Mucosa of rectum (tissue), 2 donors: ENCODE results near the gene SIGLEC5.

Experiments used
- H3K27ac ChIP-seq, 2 donors: one replicate each; pipeline ENCODE4 v1.7.0; 2013; ENCODE audit warnings: inconsistent platforms in 2 of 2, low read depth in 2 of 2, low read length in 2 of 2
- H3K27me3 ChIP-seq, 2 donors: one replicate each; pipeline ENCODE4 v1.7.0; 2013; ENCODE audit warnings: low read length in 2 of 2; ENCODE audit not compliant: control insufficient read depth in 2 of 2, insufficient read depth in 2 of 2
- H3K36me3 ChIP-seq, 2 donors: one replicate each; pipeline ENCODE4 v1.7.0; 2013; ENCODE audit warnings: low read length in 2 of 2; ENCODE audit not compliant: control insufficient read depth in 2 of 2, insufficient read depth in 2 of 2
- H3K4me1 ChIP-seq, 2 donors: one replicate each; pipeline ENCODE4 v1.7.0; 2013; ENCODE audit warnings: low read length in 2 of 2, mild to moderate bottlenecking in 1 of 2; ENCODE audit not compliant: control insufficient read depth in 2 of 2, insufficient read depth in 2 of 2
- H3K4me3 ChIP-seq, 2 donors: one replicate each; pipeline ENCODE4 v1.7.0; 2013; ENCODE audit warnings: low read length in 2 of 2
- H3K9ac ChIP-seq, 2 donors: one replicate each; pipeline ENCODE4 v1.7.0; 2013; ENCODE audit warnings: low read length in 2 of 2, low read depth in 1 of 2, mild to moderate bottlenecking in 1 of 2
- H3K9me3 ChIP-seq, 2 donors: one replicate each; pipeline ENCODE4 v1.7.0; 2013; ENCODE audit warnings: low read length in 2 of 2; ENCODE audit not compliant: control insufficient read depth in 2 of 2
- donor health status: healthy.
- donor health status: Normal muscosa, but diverticular disease.

Gene SIGLEC5

DNA sequence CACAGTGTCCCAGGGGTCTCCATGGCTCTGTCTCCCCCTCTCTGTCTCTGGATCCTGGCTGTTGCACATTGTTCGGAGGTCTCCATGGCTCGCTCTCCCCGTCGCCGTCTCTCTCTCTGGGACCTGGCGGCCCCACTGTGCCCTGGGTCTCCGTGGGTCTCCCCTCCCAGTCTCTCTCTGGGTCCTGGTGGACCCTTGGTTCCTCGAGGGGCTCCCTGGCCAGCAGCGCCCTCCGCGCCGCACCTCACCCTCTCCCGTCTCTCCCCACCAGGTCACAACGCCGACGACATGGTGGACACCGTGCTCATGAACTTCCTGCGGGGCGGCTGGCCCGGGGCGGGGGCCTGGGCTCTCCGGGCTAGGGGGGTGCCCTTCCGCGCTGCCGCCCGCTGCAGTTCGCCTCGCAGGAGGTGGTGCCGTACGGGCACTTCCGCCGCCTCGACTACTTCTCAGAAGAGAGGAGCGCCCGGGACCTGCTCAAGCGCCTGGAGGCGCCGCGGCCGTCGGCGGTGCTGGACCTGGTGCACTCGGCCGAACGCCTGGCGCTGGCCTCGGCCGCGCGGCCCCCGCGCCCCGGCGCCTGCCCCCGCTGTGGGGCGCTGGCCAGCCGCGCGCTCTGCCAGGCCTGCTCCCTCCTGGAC lies 29.1 kb downstream of the SIGLEC5 start:
- Histone ChIP-seq H3K9ac (no peak overlapping the region), H3K27me3 (no peaks in the 10 kb centered on the region), H3K36me3 (no peaks in the 10 kb centered on the region), H3K9me3 (no peaks in the 10 kb centered on the region), H3K4me1 (no peaks in the 10 kb centered on the region), H3K4me3 (no peak overlapping the region), H3K27ac (no peak overlapping the region)

DNA sequence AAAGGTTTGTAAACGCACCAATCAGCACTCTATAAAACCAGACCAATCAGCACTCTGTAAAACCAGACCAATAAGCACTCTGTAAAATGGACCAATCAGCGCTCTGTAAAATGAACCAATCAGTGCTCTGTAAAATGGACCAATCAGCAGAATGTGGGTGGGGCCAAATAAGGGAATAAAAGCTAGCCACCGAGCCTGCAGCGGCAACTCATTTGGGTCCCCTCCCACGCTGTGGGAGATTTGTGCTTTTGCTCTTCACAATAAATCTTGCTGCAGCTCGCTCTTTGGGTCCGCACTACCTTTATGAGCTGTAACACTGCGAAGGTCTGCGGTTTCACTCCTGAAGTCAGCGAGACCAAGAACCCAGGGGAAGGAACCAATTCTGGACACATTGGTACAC lies 31.1 kb downstream of the SIGLEC5 start:
- peaks cover 5 to 6% of the 10 kb centered on the region in 2 donors for H3K4me1 ChIP-seq
- H3K9ac ChIP-seq, result no peak overlapping the region
- H3K27me3 ChIP-seq, result no peaks in the 10 kb centered on the region
- H3K4me3 ChIP-seq, result no peak overlapping the region
- H3K27ac ChIP-seq, result no peak overlapping the region
- H3K9me3 ChIP-seq, result no peaks in the 10 kb centered on the region
- no peaks in the 10 kb centered on the region for H3K36me3 ChIP-seq

DNA sequence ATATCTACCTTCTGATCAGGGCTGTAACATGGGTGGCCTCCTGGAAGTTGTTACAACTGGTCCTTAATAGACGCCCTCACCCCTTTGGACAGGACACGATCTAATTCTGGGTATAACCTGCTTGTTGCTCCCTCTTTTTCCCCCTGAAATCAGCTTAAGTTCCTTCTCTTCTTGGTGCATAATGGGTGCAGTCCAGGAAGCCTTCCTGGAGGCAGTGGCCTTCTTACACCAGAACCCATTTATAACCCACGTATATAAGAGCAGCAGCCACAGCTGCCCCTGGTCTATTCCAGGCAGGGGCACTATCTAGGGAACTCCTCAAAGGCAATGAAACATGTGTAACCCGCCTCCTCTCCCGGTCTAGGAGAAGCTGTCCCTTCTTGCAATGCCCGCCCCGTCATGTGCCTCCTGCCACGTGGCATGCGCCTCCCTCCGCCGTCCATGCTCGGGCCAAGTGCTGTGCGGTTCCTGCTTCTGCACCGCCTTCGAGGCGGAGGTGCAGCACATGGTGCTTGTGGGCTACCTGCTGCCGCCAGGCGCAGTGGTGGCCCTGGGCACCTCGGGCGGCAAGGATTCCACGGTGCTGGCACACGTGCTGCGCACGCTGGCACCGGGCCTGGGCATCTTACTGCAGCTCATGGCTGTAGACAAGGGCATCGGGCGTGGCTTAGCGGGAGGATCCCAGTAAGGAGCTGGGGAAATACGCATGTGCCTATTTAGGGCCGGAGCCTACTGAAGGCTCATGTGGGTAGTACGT lies 31.9 kb downstream of the SIGLEC5 start:
- Histone ChIP-seq H3K9ac (no peak overlapping the region), H3K4me3 (no peak overlapping the region), H3K27ac (no peak overlapping the region), H3K4me1 (peaks cover 12 to 13% of the 10 kb centered on the region in 2 donors), H3K27me3 (no peaks in the 10 kb centered on the region), H3K36me3 (no peaks in the 10 kb centered on the region), H3K9me3 (no peaks in the 10 kb centered on the region)

DNA sequence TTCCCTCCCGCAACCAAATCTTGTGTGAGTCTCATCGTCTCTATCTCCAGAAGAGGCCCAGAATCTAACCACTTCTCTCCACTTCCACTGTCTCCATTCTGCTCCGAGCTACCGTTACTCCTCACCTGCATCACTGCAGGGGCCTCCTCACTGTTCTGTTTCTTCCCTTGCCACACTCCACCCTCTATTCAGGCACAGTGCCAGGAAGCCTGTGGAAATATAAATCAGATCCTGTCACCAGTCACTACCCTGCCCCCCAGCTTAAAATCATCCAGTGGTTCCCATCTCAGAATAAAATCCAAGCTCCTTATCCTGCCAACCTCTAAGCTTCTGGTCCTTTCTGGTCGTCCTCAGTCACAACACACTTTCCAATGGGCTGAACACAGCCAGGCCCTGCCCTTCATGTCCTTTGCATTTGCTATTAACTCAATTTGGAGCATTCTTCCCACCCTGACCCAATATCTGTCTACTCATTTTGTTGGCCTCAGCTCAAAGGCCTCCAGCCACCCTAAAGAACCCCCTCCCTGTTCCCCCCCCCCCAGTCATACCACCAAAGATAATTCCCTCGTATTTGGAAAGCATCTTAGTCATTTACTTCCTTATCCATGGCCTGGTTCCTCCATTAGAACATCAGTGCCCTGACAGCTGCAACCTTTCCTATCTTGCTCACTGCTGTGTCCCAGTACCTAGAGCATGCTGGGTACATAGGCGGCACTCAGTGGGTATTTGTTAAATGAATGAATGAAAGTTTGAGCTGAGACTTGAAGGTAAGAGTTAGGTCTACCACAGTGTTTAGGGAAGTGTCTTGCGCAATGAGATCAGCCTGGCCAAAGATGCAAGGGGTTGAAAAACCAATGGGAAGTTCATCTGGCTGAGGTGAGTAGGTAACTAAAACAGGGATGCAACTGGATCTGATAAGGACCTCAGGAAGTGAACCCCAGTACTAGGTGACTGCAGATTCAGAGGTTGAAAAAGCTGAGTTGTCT lies 34.7 kb downstream of the SIGLEC5 start:
- Histone ChIP-seq H3K9me3 (no peaks in the 10 kb centered on the region), H3K9ac (no peak overlapping the region), H3K27me3 (no peaks in the 10 kb centered on the region), H3K4me3 (peak overlapping the region; percentile 77 to 90), H3K36me3 (no peaks in the 10 kb centered on the region), H3K27ac (no peak overlapping the region), H3K4me1 (peaks cover 16 to 18% of the 10 kb centered on the region in 2 donors)

DNA sequence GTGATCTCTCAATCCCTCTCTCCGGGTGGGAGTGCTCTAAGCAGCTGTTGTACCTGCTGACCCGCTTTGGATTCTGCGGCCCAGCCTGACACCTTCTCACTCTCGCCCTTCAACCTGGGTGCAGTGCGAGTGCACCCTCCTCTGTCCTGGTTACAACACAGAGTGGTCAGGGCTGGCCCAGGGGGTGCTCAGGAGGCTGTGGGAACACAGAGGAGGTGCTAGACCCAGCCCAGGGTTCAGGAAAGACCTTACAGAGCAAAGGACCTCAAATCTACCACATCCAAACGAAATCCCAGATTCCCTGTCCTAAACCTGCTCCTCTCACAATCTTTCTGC lies 35.5 kb downstream of the SIGLEC5 start:
- H3K4me1 ChIP-seq, result peaks cover 16 to 18% of the 10 kb centered on the region in 2 donors
- H3K27me3 ChIP-seq, result no peaks in the 10 kb centered on the region
- no peaks in the 10 kb centered on the region for H3K36me3 ChIP-seq
- H3K27ac ChIP-seq, result no peak overlapping the region
- H3K4me3 ChIP-seq, result peak overlapping the region; percentile 77 to 90
- no peaks in the 10 kb centered on the region for H3K9me3 ChIP-seq
- H3K9ac ChIP-seq, result peak overlapping the region; percentile 58 to 66

DNA sequence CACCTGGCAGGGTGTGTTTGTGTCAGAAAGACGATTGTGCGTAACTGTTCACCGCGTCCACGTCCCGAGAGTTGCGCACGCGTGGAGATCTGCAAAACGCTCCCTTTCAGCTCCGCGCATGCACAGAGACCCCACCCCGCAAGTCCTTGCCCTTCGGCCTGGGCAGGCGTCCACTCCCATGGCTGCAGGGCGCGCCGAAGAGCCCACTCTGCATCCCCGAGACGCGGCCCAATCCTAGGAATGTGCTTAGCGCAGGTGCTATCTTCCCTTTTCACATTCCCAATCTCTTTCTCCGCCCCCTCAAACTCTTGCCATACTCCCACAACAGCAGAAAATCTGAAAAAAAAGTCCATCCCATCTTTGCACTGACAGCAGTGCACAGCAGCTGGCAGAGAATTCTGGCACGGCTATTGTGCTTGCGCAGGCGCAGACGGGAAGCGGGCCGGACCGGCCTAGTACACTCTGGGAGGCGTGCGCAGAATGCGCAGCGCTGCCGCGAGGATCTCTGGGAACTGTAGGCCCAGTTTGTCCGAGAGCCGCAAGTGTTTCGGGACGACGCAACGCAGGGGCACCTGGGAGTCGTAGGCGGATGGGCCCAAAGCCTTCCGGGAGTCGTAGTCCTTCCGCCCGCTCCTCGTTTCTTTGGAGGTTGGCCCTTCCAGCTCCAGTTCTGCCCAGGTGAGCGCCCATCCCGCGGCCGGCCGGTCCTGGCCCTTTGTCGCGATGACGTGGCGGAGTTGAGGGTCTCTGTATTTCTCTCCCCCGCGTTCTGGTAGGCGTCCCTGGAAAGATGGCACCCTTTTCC lies 36.0 kb downstream of the SIGLEC5 start:
- no peaks in the 10 kb centered on the region for H3K27me3 ChIP-seq
- H3K4me3 ChIP-seq, result peak overlapping the region; percentile 77 to 90
- H3K4me1 ChIP-seq, result peaks cover 16 to 18% of the 10 kb centered on the region in 2 donors
- H3K9me3 ChIP-seq, result no peaks in the 10 kb centered on the region
- no peaks in the 10 kb centered on the region for H3K36me3 ChIP-seq
- peak overlapping the region in 1 of 2 donors; percentile 58 for H3K27ac ChIP-seq
- peak overlapping the region; percentile 70 for H3K9ac ChIP-seq

DNA sequence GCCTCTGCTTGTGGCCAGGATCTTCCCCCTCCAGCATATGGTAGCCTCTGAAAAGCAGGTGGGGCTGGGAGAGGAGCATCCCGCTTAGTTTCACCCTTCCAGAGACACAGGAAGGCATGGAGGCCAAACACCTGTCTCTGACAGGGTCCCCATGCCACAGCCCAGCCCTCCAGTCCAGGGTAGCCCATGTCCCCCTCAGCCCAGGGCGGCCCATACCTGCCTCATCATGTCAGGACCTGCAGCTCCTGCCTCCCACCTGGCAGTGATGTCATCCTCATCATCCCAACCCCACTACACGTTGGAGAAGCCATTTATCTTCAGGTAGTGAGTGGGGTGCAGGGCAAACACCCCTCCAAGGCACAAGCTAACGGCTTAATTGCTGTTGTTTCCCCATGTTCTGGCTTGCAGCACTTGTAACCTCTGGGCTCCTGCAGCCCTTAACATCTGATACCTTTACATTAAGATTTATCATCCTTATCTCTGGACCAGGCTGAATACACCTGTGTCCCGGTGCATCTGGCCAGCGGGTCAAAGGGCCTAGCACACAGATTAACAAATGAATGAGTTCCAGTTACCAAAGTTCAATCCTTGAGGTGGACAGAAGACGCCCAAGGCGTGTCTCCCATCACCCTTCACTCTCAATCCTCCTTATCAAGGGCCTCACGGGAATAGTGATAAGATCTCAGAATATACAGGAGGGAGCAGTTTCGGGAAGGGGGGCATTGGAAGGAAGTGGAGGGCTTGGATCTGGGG lies 36.9 kb downstream of the SIGLEC5 start:
- Histone ChIP-seq H3K4me3 (peak overlapping the region; percentile 77 to 90), H3K4me1 (peaks cover 16 to 18% of the 10 kb centered on the region in 2 donors), H3K9ac (peak overlapping the region; percentile 70), H3K27ac (peak overlapping the region in 1 of 2 donors; percentile 58), H3K36me3 (no peaks in the 10 kb centered on the region), H3K27me3 (no peaks in the 10 kb centered on the region), H3K9me3 (no peaks in the 10 kb centered on the region)

DNA sequence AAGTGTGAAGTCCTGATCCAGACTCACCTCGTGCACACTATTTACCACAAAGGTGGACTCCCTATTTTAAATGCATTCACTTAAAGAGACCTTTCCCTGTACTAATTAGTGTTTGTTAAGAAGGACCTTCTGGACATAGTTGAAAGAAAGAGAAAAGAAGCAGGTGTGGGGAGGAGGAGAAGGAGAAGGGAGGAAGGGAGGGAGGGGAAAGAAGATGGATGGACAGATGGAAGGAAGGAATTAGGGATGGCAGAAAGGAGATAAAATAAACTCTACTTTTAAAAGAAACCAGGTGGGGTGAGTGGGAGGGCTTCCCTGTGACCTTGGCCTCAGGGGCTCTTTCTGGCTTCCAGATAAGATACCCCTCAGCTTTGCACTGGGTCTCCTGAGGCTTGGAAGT lies 37.7 kb downstream of the SIGLEC5 start:
- Histone ChIP-seq H3K9me3 (peaks cover 0 to 4% of the 10 kb centered on the region in 2 donors), H3K36me3 (peaks cover under 1 to 3% of the 10 kb centered on the region in 2 donors), H3K27ac (no peak overlapping the region), H3K9ac (no peak overlapping the region), H3K4me1 (peaks cover 16 to 18% of the 10 kb centered on the region in 2 donors), H3K27me3 (no peaks in the 10 kb centered on the region), H3K4me3 (no peak overlapping the region)

DNA sequence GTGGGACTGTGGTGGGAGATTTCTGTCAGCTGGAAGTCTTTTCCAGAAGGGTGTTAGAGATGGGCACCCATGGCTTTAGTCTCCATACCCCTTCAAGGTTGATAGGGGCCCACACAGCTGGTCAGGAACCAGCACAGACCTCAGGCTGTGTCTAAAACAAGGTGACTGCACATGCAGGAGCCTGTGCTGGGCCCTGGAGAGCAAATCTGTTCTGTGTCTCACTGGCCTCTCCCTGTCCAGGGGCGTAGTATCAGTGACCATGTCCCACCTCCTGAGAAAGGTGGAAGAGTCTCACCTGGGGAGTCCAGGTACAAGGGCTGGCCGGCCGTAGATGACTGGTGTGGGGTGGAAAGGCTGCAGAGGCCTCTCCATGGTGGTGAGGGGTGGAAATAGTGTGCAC lies 39.8 kb downstream of the SIGLEC5 start:
- Histone ChIP-seq H3K9me3 (peaks cover 0 to 15% of the 10 kb centered on the region in 2 donors), H3K4me1 (peaks cover 16 to 18% of the 10 kb centered on the region in 2 donors), H3K36me3 (peaks cover 17 to 19% of the 10 kb centered on the region in 2 donors), H3K27me3 (no peaks in the 10 kb centered on the region), H3K4me3 (no peak overlapping the region), H3K9ac (no peak overlapping the region), H3K27ac (no peak overlapping the region)
